ENCODE measurements around the gene CEP97.
"Not testable (repeated sequence)": the region's sequence is repeated elsewhere in the genome, so short reads cannot be mapped to it uniquely, and the experiment has no call there.

Gene CEP97

GRCh38 chr3:101724329-101725193 lies at the start of gene CEP97:
Gene CEP97 (plus strand): TSS chr3:101724614. CDS start chr3:101724677, 63 bp downstream.
- DNase-seq: peak; percentile 82 to 88

- no peak for DNase-seq
Observed at GRCh38 chr3:101675709-101676215, 48.7 kb upstream of the CEP97 start.

GRCh38 chr3:101676216-101676764 lies 48.1 kb upstream of the CEP97 start:
- DNase-seq: peak; percentile 94 to 97

GRCh38 chr3:101676765-101677435 lies 47.5 kb upstream of the CEP97 start, which contains the start of gene ZBTB11:
Gene ZBTB11 (minus strand): TSS chr3:101677132. CDS start chr3:101676914, 218 bp downstream.
- peak; percentile 99 for DNase-seq

- no peak for DNase-seq
Observed at GRCh38 chr3:101677436-101678286, 46.8 kb upstream of the CEP97 start.

GRCh38 chr3:101678837-101679236 lies 45.6 kb upstream of the CEP97 start:
- DNase-seq: not testable (repeated sequence)

- DNase-seq: no peak
Observed at GRCh38 chr3:101680466-101680865, 43.9 kb upstream of the CEP97 start.

GRCh38 chr3:101685050-101685400 lies 39.4 kb upstream of the CEP97 start:
- no peak for DNase-seq

- DNase-seq: no peak
Observed at GRCh38 chr3:101685870-101686307, 38.5 kb upstream of the CEP97 start.

- DNase-seq: no peak
Observed at GRCh38 chr3:101687142-101687931, 37.1 kb upstream of the CEP97 start.

GRCh38 chr3:101689286-101689685 lies 35.1 kb upstream of the CEP97 start:
- DNase-seq: no peak

- DNase-seq: no peak
Observed at GRCh38 chr3:101690972-101691371, 33.4 kb upstream of the CEP97 start.

- DNase-seq: not testable (repeated sequence)
Observed at GRCh38 chr3:101691685-101692671, 32.4 kb upstream of the CEP97 start.

- peak in 1 of 2 donors; percentile 57 for DNase-seq
Observed at GRCh38 chr3:101693540-101693939, 30.9 kb upstream of the CEP97 start.

GRCh38 chr3:101694836-101695235 lies 29.6 kb upstream of the CEP97 start:
- not testable (repeated sequence) for DNase-seq

GRCh38 chr3:101695779-101696372 lies 28.5 kb upstream of the CEP97 start:
- DNase-seq: peak in 1 of 2 donors; percentile 78

- DNase-seq: no peak
Observed at GRCh38 chr3:101701696-101702634, 22.4 kb upstream of the CEP97 start.

- no peak for DNase-seq
Observed at GRCh38 chr3:101702726-101703125, 21.7 kb upstream of the CEP97 start.

GRCh38 chr3:101703169-101703568 lies 21.2 kb upstream of the CEP97 start:
- no peak for DNase-seq

Data from CD4-positive, alpha-beta T cell treated with Interferon alpha-2 for 1 hour (primary cell).